GM12872 (cell line): ENCODE measurements around the gene B4GALT2.

Experiments used
- CTCF ChIP-seq: IDR thresholded peaks from 3 replicates; pipeline ENCODE4 v1.5.1; 2011; ENCODE audit warnings: low read depth, mild to moderate bottlenecking, low read length, moderate library complexity; ENCODE audit not compliant: insufficient read depth

The B4GALT2 gene

DNA sequence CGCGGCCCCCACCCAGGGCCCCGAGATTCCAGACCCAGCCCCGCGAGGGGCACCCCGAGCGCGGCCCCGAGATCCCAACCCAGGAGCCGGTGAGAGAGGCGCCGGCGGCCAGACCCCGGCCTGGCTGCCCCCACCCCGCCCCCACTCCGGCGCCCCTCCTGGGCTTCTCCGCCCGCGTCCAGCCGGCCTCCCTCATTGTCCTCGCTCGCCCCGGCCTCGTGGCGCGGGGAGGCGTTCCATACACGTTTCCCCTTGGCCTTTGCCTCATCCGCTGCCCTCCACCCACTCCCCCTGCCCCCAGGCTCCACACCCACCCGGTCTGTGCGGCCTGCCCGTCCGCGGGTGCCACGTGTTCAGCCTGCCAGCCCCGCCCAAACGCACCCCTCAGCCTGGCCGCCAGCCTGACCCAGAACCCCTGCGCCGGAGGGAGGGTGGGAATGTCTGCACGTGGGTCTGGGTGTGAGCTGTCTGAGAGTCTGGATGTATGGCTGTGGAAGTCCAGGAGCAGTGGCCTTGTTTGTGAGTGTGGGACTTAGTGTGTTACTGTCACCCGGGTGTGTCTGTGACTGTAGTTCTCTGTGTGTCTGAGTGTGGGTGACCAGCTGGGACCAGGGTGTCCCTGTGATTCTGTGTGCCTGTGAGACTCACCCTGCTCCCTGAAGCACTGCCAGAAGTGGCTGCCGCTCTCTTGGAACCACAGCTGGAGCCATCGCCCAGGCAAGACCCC is 681 bp downstream of the B4GALT2 start:
- TF ChIP-seq CTCF = no peak

- no peak for TF ChIP-seq CTCF
These were observed 1.5 kb downstream of the B4GALT2 start for GRCh38 chr1:43980255-43981134.

GRCh38 chr1:43981135-43981491 is 2.1 kb downstream of the B4GALT2 start:
- no peak for TF ChIP-seq CTCF

- no peak for TF ChIP-seq CTCF
These were observed 2.6 kb downstream of the B4GALT2 start for GRCh38 chr1:43981636-43982035.

- TF ChIP-seq CTCF = no peak
These were observed 3.2 kb downstream of the B4GALT2 start for GRCh38 chr1:43982241-43982640.

DNA sequence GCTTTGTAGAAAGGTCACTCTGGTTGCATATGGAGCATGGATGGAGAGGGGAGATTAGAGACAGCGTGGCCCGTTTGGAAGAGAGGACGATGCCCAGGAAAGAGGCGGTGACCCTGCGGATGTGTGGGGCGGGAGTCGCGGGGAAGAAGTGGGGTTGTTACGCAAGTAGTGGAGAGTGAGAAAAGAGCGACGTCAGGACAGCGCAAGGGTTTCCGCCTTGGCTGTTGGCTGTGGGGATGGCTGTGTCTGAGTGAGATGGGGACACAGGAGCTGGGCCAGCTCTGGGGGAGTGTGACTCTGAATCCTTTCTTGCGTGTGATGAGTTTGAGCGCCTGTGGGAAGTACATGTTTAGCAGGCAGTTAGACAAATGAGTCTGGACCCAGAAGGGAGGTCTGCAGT is 3.8 kb downstream of the B4GALT2 start:
- no peak for TF ChIP-seq CTCF

DNA sequence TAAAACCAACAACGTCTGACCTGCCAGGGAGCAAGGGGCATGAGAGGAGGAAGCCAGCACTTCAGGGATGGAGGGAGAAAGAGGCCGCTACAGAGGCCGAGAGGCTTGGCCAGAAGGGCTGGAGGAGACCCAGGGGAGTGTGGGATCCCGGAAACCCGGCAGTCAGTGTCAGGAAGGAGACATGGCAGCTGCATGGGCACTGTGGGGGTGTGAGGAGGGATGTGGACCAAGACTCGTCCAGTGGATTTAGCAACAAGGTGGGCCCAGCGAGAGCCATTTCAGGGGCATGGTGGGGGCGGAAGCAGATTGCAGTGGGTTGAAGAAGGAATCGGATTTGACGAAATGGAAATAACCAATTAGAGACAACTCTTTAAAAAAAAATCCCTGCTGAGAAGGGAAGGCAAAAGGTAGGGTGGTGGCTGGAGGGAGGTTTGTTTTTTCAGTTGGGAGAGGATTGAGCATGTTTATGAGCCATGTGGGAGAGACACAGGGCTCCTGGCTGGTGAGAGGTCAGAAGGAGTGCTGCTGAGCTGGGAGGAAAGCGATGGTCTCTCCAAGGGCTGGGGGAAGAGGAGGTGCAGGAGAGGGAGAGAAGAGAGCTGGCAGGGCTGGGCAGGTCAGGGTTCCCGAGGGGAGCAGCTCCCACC is 4.4 kb downstream of the B4GALT2 start:
- TF ChIP-seq CTCF = no peak
